Right lobe of liver (tissue), 6 donors: ENCODE measurements around the gene PXYLP1. TPM values are rescaled to one million over a fixed set of nuclear protein-coding genes. Genes with fewer than 3 reads are reported as not detected.

Experiments used
- ATAC-seq, 4 donors: fragments of 200-7000 bp; cut with Tn5 transposase; one replicate each; pipeline ENCODE4 v1.9.1; 2020; ENCODE audit warnings: mild to moderate bottlenecking in 4 of 4, moderate library complexity in 4 of 4
- DNase-seq, 3 donors: peaks; one replicate each; pipeline ENCODE4 v3.0.0-alpha.2; 2020
- H3K27ac ChIP-seq, 3 donors: fragments of 200-600 bp; one replicate each; pipeline ENCODE4 v1.8.0; 2022
- H3K27me3 ChIP-seq, 2 donors: fragments of 200-600 bp; one replicate each; pipeline ENCODE4 v1.8.0; 2022
- H3K36me3 ChIP-seq, 4 donors: fragments of 200-600 bp; sonication (generic) in 1 of 4; one replicate each; pipeline versions ENCODE4 v1.5.1 to v1.8.0; 2017 to 2022; ENCODE audit warnings: control low read depth in 1 of 4
- H3K4me1 ChIP-seq, 4 donors: fragments of 200-600 bp; sonication (generic) in 1 of 4; one replicate each; pipeline versions ENCODE4 v1.5.1 to v1.8.0; 2017 to 2022; ENCODE audit warnings: control low read depth in 1 of 4
- H3K4me3 ChIP-seq, 3 donors: fragments of 200-600 bp; one replicate each; pipeline ENCODE4 v1.8.0; 2022
- H3K9me3 ChIP-seq, 4 donors: fragments of 200-600 bp; sonication (generic) in 1 of 4; one replicate each; pipeline versions ENCODE4 v1.5.1 to v1.8.0; 2017 to 2022; ENCODE audit warnings: control low read depth in 1 of 4
- CTCF ChIP-seq, 4 donors: fragments of 200-600 bp in 3 of 4; fragments of 450-650 bp in 1 of 4; IDR thresholded peaks; one replicate each; pipeline versions ENCODE4 v1.5.1 to v1.8.0; 2016 to 2022; ENCODE audit warnings: antibody characterized with exemption in 4 of 4, mild to moderate bottlenecking in 2 of 4
- POLR2A ChIP-seq: fragments of 450-650 bp; IDR thresholded peaks from one replicate; pipeline ENCODE4 v1.6.1; 2017; ENCODE audit warnings: antibody characterized with exemption, mild to moderate bottlenecking
- WGBS: methylation state at CpG from one replicate; pipeline ENCODE4 v1.1.6; 2018; ENCODE audit warnings: low coverage, low lambda C conversion rate; ENCODE audit not compliant: insufficient coverage; ENCODE audit errors: missing lambda C conversion rate; 5-methylcytosine and 5-hydroxymethylcytosine counted together
- intact Hi-C, 2 donors: fragments of 100-400 bp; cut with DNase I; formaldehyde crosslinking; loops; one replicate each; pipeline versions ENCODE4 v1.11.2 to v1.14.1; 2022
- total RNA-seq, 6 experiments: library from RNA; depleted of rRNA in 2 of 6; stranded (reverse); fragments of >200 nt in 2 of 6; fragmentation: NEBNext Ultra II Directional in 3 of 6; extraction: Animal tissue kit (Norgen Biotek cat#: 25700) in 3 of 6; gene quantifications; one replicate each; pipeline versions ENCODE4 v1.1.0 to v1.2.4, GENCODE V29; 2016 to 2023
- donor health status: DM: no; HTN: yes; CAD: no.
- donor health status: DM: no; HTN: no; CAD: no.
- donor health status: DM: no; HTN: no; CAD: no.
- donor health status: DM: no; HTN: yes; CAD: no.
- donor health status: DM: no; HTN: yes; CAD: no.

Gene PXYLP1
- total RNA-seq, 6 experiments from 2014 or later, result 2.0 to 4.7 (median 3.0) TPM

GRCh38 chr3:141273700-141274410 is 42.2 kb downstream of the PXYLP1 start:
- WGBS, result 86% methylated on average over 8 of the region's 15 CpGs
- Histone ChIP-seq H3K27me3 (no peaks in the 10 kb centered on the region), H3K9me3 (no peaks in the 10 kb centered on the region), H3K4me1 (peaks cover 0 to 7% (median 1%) of the 10 kb centered on the region in 4 donors), H3K27ac (no peak overlapping the region), H3K4me3 (no peak overlapping the region), H3K36me3 (no peaks in the 10 kb centered on the region)
- ATAC-seq, result no peak
- DNase-seq, result no peak
- no peak for TF ChIP-seq CTCF (IDR thresholded peaks at IDR 0.05)
- TF ChIP-seq POLR2A, result no peak
- intact Hi-C loops, result no loop called here

GRCh38 chr3:141274411-141275031 is 42.9 kb downstream of the PXYLP1 start:
- TF ChIP-seq POLR2A (no peak), CTCF (IDR thresholded peaks at IDR 0.05) (no peak)
- H3K27ac ChIP-seq, result no peak overlapping the region
- no peak overlapping the region for H3K4me3 ChIP-seq
- no peaks in the 10 kb centered on the region for H3K9me3 ChIP-seq
- H3K27me3 ChIP-seq, result no peaks in the 10 kb centered on the region
- no peak for DNase-seq
- peaks cover 0 to 11% (median 3%) of the 10 kb centered on the region in 4 donors for H3K4me1 ChIP-seq
- ATAC-seq, result no peak
- H3K36me3 ChIP-seq, result no peaks in the 10 kb centered on the region
- 94% methylated on average over 6 of the region's 10 CpGs for WGBS
- intact Hi-C loops, result no loop called here

GRCh38 chr3:141275032-141275422 is 43.4 kb downstream of the PXYLP1 start:
- H3K27ac ChIP-seq, result no peak overlapping the region
- intact Hi-C loops, result no loop called here
- H3K4me1 ChIP-seq, result peaks cover 0 to 11% (median 3%) of the 10 kb centered on the region in 4 donors
- no peaks in the 10 kb centered on the region for H3K9me3 ChIP-seq
- H3K4me3 ChIP-seq, result no peak overlapping the region
- no peaks in the 10 kb centered on the region for H3K27me3 ChIP-seq
- DNase-seq, result no peak
- no peak for ATAC-seq
- no peaks in the 10 kb centered on the region for H3K36me3 ChIP-seq
- TF ChIP-seq POLR2A, result no peak
- TF ChIP-seq CTCF (IDR thresholded peaks at IDR 0.05), result no peak
- WGBS, result no CpG with 5 or more reads among the region's 1 CpG

- 50% methylated on average over 2 of the region's 2 CpGs for WGBS
- Histone ChIP-seq H3K4me1 (peaks cover 0 to 11% (median 3%) of the 10 kb centered on the region in 4 donors), H3K9me3 (no peaks in the 10 kb centered on the region), H3K36me3 (no peaks in the 10 kb centered on the region), H3K27ac (no peak overlapping the region), H3K27me3 (no peaks in the 10 kb centered on the region), H3K4me3 (no peak overlapping the region)
- DNase-seq (no peak), ATAC-seq (no peak)
- intact Hi-C loops, result no loop called here
- TF ChIP-seq CTCF (IDR thresholded peaks at IDR 0.05), result no peak
- no peak for TF ChIP-seq POLR2A
Observed at GRCh38 chr3:141275511-141275910, 43.9 kb downstream of the PXYLP1 start.
